Body of pancreas (tissue), 4 donors: ENCODE data around the gene PNKP.

Source experiments
- CTCF ChIP-seq, 7 experiments: fragments of 450-650 bp in 4 of 7; fragments of 200-600 bp in 3 of 7; sonication (generic) in 3 of 7; IDR thresholded peaks; one replicate each; pipeline ENCODE4 v1.5.1; 2016 to 2019; ENCODE audit warnings: antibody characterized with exemption in 7 of 7
- POLR2A ChIP-seq, 3 donors: fragments of 450-650 bp; IDR thresholded peaks; one replicate each; pipeline ENCODE4 v1.6.1; 2016; ENCODE audit warnings: antibody characterized with exemption in 3 of 3, mild to moderate bottlenecking in 2 of 3

GRCh38 chr19:49854378-49855263, 12.8 kb downstream of the PNKP start:
- TF ChIP-seq CTCF (IDR thresholded peaks at IDR 0.05) (no peak), POLR2A (IDR thresholded peaks at IDR 0.05) (no peak)
